ENCODE data around the gene ADAM12.

ADAM12 gene

GRCh38 chr10:126229686-126230085, 158.6 kb downstream of the ADAM12 start:
- no peak for DNase-seq

GRCh38 chr10:126227762-126228134, 160.5 kb downstream of the ADAM12 start:
- DNase-seq = no peak

- no peak for DNase-seq
These were observed 161.1 kb downstream of the ADAM12 start for GRCh38 chr10:126226988-126227761.

- no peak for DNase-seq
These were observed 162.1 kb downstream of the ADAM12 start for GRCh38 chr10:126226205-126226604.

GRCh38 chr10:126225672-126226008, 162.6 kb downstream of the ADAM12 start:
- no peak for DNase-seq

GRCh38 chr10:126224967-126225671, 163.2 kb downstream of the ADAM12 start:
- no peak for DNase-seq

- DNase-seq = no peak
These were observed 164.7 kb downstream of the ADAM12 start for GRCh38 chr10:126223512-126224067.

- no peak for DNase-seq
These were observed 165.4 kb downstream of the ADAM12 start for GRCh38 chr10:126222736-126223511.

GRCh38 chr10:126221874-126222273, 166.4 kb downstream of the ADAM12 start:
- DNase-seq = no peak

- no peak for DNase-seq
These were observed 169.3 kb downstream of the ADAM12 start for GRCh38 chr10:126218778-126219649.

- no peak for DNase-seq
These were observed 170.1 kb downstream of the ADAM12 start for GRCh38 chr10:126218174-126218573.

GRCh38 chr10:126216632-126216961, 171.7 kb downstream of the ADAM12 start:
- no peak for DNase-seq

GRCh38 chr10:126215746-126216631, 172.3 kb downstream of the ADAM12 start:
- no peak for DNase-seq

GRCh38 chr10:126214679-126215078, 173.6 kb downstream of the ADAM12 start:
- DNase-seq = no peak

GRCh38 chr10:126214021-126214420, 174.3 kb downstream of the ADAM12 start:
- no peak for DNase-seq

- DNase-seq = no peak
These were observed 175.5 kb downstream of the ADAM12 start for GRCh38 chr10:126212738-126213137.

- no peak for DNase-seq
These were observed 178.1 kb downstream of the ADAM12 start for GRCh38 chr10:126210051-126210651.

GRCh38 chr10:126209451-126209850, 178.8 kb downstream of the ADAM12 start:
- no peak for DNase-seq

- DNase-seq = no peak
These were observed 179.5 kb downstream of the ADAM12 start for GRCh38 chr10:126208726-126209302.

GRCh38 chr10:126207851-126208250, 180.4 kb downstream of the ADAM12 start:
- DNase-seq = no peak

GRCh38 chr10:126207313-126207771, 180.9 kb downstream of the ADAM12 start:
- no peak for DNase-seq
